SK-N-SH (cell line): ENCODE data around the gene MYO15A. TPM values are rescaled to one million over a fixed set of nuclear protein-coding genes. Genes with fewer than 3 reads are reported as not detected.

Experiments
- CTCF ChIA-PET: fragments of 300-600, 350-600 bp; formaldehyde crosslinking; extraction: SDS; loops from one replicate; lab custom pipeline; 2021; lab: Yijun Ruan, JAX
- POLR2A ChIA-PET: fragments of 350-600 bp; sonication (Branson Sonifier 250); formaldehyde crosslinking; extraction: SDS; loops from one replicate; lab custom pipeline; 2020; ENCODE audit warnings: antibody characterized with exemption, inconsistent platforms; lab: Yijun Ruan, JAX
- DNase-seq: peaks from one replicate; pipeline ENCODE4 v3.0.0; 2012
- H2AFZ ChIP-seq: fragments of 200-600 bp; sonication (generic); 2 replicates; pipeline ENCODE4 v1.8.1; 2016; ENCODE audit warnings: antibody characterized with exemption, mild to moderate bottlenecking, low read depth
- H3F3A ChIP-seq: fragments of 200-600 bp; sonication (generic); replicated peaks from 2 replicates; pipeline ENCODE3; 2016; ENCODE audit warnings: antibody characterized with exemption, mild to moderate bottlenecking; ENCODE audit not compliant: insufficient read depth
- H3K27ac ChIP-seq, 2 experiments: fragments of 200-500 bp in 1 of 2; fragments of 200-600 bp in 1 of 2; sonication (Bioruptor generic) in 1 of 2; sonication (generic), shearing (Covaris generic) in 1 of 2; 2 replicates each; pipeline versions ENCODE4 v1.5.1 to v1.6.1; 2014 to 2016; ENCODE audit warnings: low read depth in 2 of 2, inconsistent platforms in 1 of 2, low read length in 1 of 2, mild to moderate bottlenecking in 1 of 2, mixed read lengths in 1 of 2
- H3K27me3 ChIP-seq: fragments of 200-600 bp; sonication (generic), shearing (Covaris generic); 2 replicates; pipeline ENCODE4 v1.6.1; 2016; ENCODE audit warnings: mixed run types; ENCODE audit not compliant: insufficient read depth
- H3K36me3 ChIP-seq, 2 experiments: fragments of 200-500 bp in 1 of 2; fragments of 200-600 bp in 1 of 2; sonication (Bioruptor generic) in 1 of 2; sonication (generic) in 1 of 2; replicated peaks in 1 of 2; 2 replicates each; pipeline versions ENCODE3 to v1.5.1; 2014 to 2016; ENCODE audit warnings: low read length in 1 of 2, mild to moderate bottlenecking in 1 of 2; ENCODE audit not compliant: insufficient read depth in 2 of 2, control insufficient read depth in 1 of 2
- H3K4me1 ChIP-seq, 2 experiments: fragments of 200-500 bp in 1 of 2; fragments of 200-600 bp in 1 of 2; sonication (Bioruptor generic) in 1 of 2; sonication (generic), shearing (Covaris generic) in 1 of 2; 2 replicates each; pipeline versions ENCODE4 v1.5.1 to v1.6.1; 2014 to 2016; ENCODE audit warnings: low read depth in 1 of 2, low read length in 1 of 2, mixed run types in 1 of 2; ENCODE audit not compliant: insufficient read depth in 2 of 2, control insufficient read depth in 1 of 2
- H3K4me2 ChIP-seq: fragments of 200-600 bp; sonication (generic), shearing (Covaris generic); 2 replicates; pipeline ENCODE4 v1.6.1; 2017; ENCODE audit warnings: mixed run types
- H3K4me3 ChIP-seq, 2 experiments: fragments of 200-500 bp in 1 of 2; fragments of 200-600 bp in 1 of 2; sonication (Bioruptor generic) in 1 of 2; sonication (generic), shearing (Covaris generic) in 1 of 2; 2 replicates each; pipeline versions ENCODE4 v1.5.1 to v1.8.1; 2014 to 2016; ENCODE audit warnings: low read depth in 2 of 2, inconsistent platforms in 1 of 2, low read length in 1 of 2, mild to moderate bottlenecking in 1 of 2, mixed read lengths in 1 of 2, moderate library complexity in 1 of 2
- H3K79me2 ChIP-seq: fragments of 200-600 bp; sonication (generic); 2 replicates; pipeline ENCODE4 v1.8.1; 2017; ENCODE audit warnings: mild to moderate bottlenecking; ENCODE audit not compliant: insufficient read depth
- H3K9ac ChIP-seq: fragments of 200-600 bp; sonication (generic); 2 replicates; pipeline ENCODE4 v1.6.1; 2017; ENCODE audit warnings: mixed run types
- H3K9me2 ChIP-seq: fragments of 200-600 bp; sonication (generic); 2 replicates; pipeline ENCODE4 v1.6.1; 2017; ENCODE audit warnings: mixed run types
- H3K9me3 ChIP-seq: fragments of 200-600 bp; sonication (generic); 2 replicates; pipeline ENCODE4 v1.6.1; 2017; ENCODE audit warnings: mixed run types, mild to moderate bottlenecking, moderate library complexity
- H4K20me1 ChIP-seq: fragments of 200-600 bp; sonication (generic); 2 replicates; pipeline ENCODE4 v1.6.1; 2017; ENCODE audit warnings: mild to moderate bottlenecking, mixed run types; ENCODE audit not compliant: insufficient read depth
- CTCF ChIP-seq: fragments of 200-600 bp; sonication (generic); IDR thresholded peaks from 2 replicates; pipeline ENCODE4 v1.6.1; 2017; ENCODE audit warnings: antibody characterized with exemption, mild to moderate bottlenecking, moderate library complexity
- ELF1 ChIP-seq: IDR thresholded peaks from 2 replicates; pipeline ENCODE4 v1.4.0; 2012
- EP300 ChIP-seq, 2 experiments: IDR thresholded peaks; 2 replicates each; pipeline versions ENCODE4 v1.4.0 to v1.6.1; 2012; ENCODE audit warnings: borderline replicate concordance in 1 of 2, low read depth in 1 of 2, low read length in 1 of 2
- EZH2phosphoT487 ChIP-seq: fragments of 200-600 bp; sonication (generic); IDR thresholded peaks from 2 replicates; pipeline ENCODE4 v1.6.1; 2017; ENCODE audit warnings: low read depth, mixed run types, mild to moderate bottlenecking, antibody characterized with exemption, moderate library complexity, borderline replicate concordance
- FOSL2 ChIP-seq: IDR thresholded peaks from 2 replicates; pipeline ENCODE4 v1.4.0; 2012; ENCODE audit warnings: low read depth, mild to moderate bottlenecking, moderate library complexity, borderline replicate concordance
- GATA2 ChIP-seq: sonication (generic); formaldehyde crosslinking; IDR thresholded peaks from 2 replicates; pipeline ENCODE4 v1.5.0; 2020; ENCODE audit warnings: mild to moderate bottlenecking, missing genetic modification reagents
- IRF3 ChIP-seq: fragments of 150-350 bp; IDR thresholded peaks from 2 replicates; pipeline ENCODE4 v1.6.1; 2016; ENCODE audit warnings: mild to moderate bottlenecking, low read depth, low read length
- JUND ChIP-seq: IDR thresholded peaks from 2 replicates; pipeline ENCODE4 v1.4.0; 2012
- MEF2A ChIP-seq: IDR thresholded peaks from 2 replicates; pipeline ENCODE4 v1.4.0; 2012; ENCODE audit warnings: low read depth, borderline replicate concordance
- NFIC ChIP-seq: IDR thresholded peaks from 2 replicates; pipeline ENCODE4 v1.4.0; 2012; ENCODE audit warnings: borderline replicate concordance
- NRF1 ChIP-seq: IDR thresholded peaks from 2 replicates; pipeline ENCODE4 v1.6.1; 2012; ENCODE audit warnings: low read depth, mild to moderate bottlenecking, low read length
- POLR2AphosphoS5 ChIP-seq: IDR thresholded peaks from 2 replicates; pipeline ENCODE4 v1.6.1; 2012; ENCODE audit warnings: low read depth, low read length
- RCOR1 ChIP-seq: fragments of 150-350 bp; IDR thresholded peaks from 2 replicates; pipeline ENCODE4 v1.6.1; 2017; ENCODE audit warnings: antibody characterized with exemption, low read length
- RXRA ChIP-seq: IDR thresholded peaks from 2 replicates; pipeline ENCODE4 v1.4.0; 2012; ENCODE audit warnings: low read depth, mild to moderate bottlenecking, borderline replicate concordance
- SIN3A ChIP-seq: IDR thresholded peaks from 2 replicates; pipeline ENCODE4 v1.6.1; 2012; ENCODE audit warnings: low read depth, mild to moderate bottlenecking, low read length, moderate library complexity, borderline replicate concordance
- TEAD4 ChIP-seq: IDR thresholded peaks from 2 replicates; pipeline ENCODE4 v1.4.0; 2012; ENCODE audit warnings: mild to moderate bottlenecking, borderline replicate concordance; ENCODE audit not compliant: insufficient read depth
- YY1 ChIP-seq: IDR thresholded peaks from 2 replicates; pipeline ENCODE4 v1.4.0; 2012; ENCODE audit warnings: low read depth, mild to moderate bottlenecking
- WGBS: methylation state at CpG from one replicate; pipeline ENCODE4 v1.1.6; 2017; ENCODE audit warnings: low lambda C conversion rate; 5-methylcytosine and 5-hydroxymethylcytosine counted together
- polyA plus RNA-seq, 3 experiments: library from polyadenylated mRNA; depleted of rRNA; stranded (reverse); fragments of >200 nt; gene quantifications; 2 replicates each; pipeline ENCODE4 v1.2.3, GENCODE V29; 2012
- TF ChIP-seq, protein P1 (sequence below): IDR thresholded peaks from 2 replicates; pipeline ENCODE4 v1.6.1; 2012; ENCODE audit warnings: mild to moderate bottlenecking, low read depth, low read length, moderate library complexity

The MYO15A gene
- polyA plus RNA-seq, 1 of the 3 experiments (the other 2 are of a cell fraction), result 0.43 TPM

- Histone ChIP-seq H4K20me1 (no peaks in the 10 kb centered on the region), H3K27ac (no peak overlapping the region), H3K9me2 (no peaks in the 10 kb centered on the region), H3K4me3 (no peak overlapping the region), H2AFZ (0 out of 2 replicates have a peak overlapping the region, but pooled peaks have one; percentile 22), H3K27me3 (no peaks in the 10 kb centered on the region), H3K4me2 (0 out of 2 replicates have a peak overlapping the region, but pooled peaks have one; percentile 12), H3K36me3 (no peaks in the 10 kb centered on the region), H3K79me2 (no peaks in the 10 kb centered on the region), H3K4me1 (peaks cover 4 to 5% of the 10 kb centered on the region in 2 experiments; a peak in 1 of 4 replicates), H3F3A (no peaks in the 10 kb centered on the region), H3K9me3 (no peaks in the 10 kb centered on the region), H3K9ac (no peak overlapping the region)
- TF ChIP-seq MEF2A, result no peak
- TF ChIP-seq NRF1, result no peak
- no peak for TF ChIP-seq IRF3
- TF ChIP-seq JUND, result no peak
- no peak for TF ChIP-seq EP300 (IDR thresholded peaks at IDR 0.05; ENCODE audit: borderline replicate concordance in 1 of 2, low read depth in 1 of 2, low read length in 1 of 2)
- TF ChIP-seq, protein P1, sequence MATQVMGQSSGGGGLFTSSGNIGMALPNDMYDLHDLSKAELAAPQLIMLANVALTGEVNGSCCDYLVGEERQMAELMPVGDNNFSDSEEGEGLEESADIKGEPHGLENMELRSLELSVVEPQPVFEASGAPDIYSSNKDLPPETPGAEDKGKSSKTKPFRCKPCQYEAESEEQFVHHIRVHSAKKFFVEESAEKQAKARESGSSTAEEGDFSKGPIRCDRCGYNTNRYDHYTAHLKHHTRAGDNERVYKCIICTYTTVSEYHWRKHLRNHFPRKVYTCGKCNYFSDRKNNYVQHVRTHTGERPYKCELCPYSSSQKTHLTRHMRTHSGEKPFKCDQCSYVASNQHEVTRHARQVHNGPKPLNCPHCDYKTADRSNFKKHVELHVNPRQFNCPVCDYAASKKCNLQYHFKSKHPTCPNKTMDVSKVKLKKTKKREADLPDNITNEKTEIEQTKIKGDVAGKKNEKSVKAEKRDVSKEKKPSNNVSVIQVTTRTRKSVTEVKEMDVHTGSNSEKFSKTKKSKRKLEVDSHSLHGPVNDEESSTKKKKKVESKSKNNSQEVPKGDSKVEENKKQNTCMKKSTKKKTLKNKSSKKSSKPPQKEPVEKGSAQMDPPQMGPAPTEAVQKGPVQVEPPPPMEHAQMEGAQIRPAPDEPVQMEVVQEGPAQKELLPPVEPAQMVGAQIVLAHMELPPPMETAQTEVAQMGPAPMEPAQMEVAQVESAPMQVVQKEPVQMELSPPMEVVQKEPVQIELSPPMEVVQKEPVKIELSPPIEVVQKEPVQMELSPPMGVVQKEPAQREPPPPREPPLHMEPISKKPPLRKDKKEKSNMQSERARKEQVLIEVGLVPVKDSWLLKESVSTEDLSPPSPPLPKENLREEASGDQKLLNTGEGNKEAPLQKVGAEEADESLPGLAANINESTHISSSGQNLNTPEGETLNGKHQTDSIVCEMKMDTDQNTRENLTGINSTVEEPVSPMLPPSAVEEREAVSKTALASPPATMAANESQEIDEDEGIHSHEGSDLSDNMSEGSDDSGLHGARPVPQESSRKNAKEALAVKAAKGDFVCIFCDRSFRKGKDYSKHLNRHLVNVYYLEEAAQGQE, result no peak
- TF ChIP-seq RXRA, result no peak
- no peak for TF ChIP-seq YY1
- no peak for TF ChIP-seq EZH2phosphoT487
- CTCF ChIA-PET, result interaction anchor here (1.4 to 1.8 kb wide), 2 partner anchors 9 to 19 kb away, joined by 3 to 4 read pairs; no protein-coding TSS in a partner anchor
- whole genome bisulfite sequencing, result 51% methylated on average over 3 of the region's 3 CpGs
- DNase-seq, result no peak
- POLR2A ChIA-PET, result no interaction called here
Measured at GRCh38 chr17:18159551-18160120, 51.1 kb downstream of the MYO15A start.

GRCh38 chr17:18160128-18160856 is 51.7 kb downstream of the MYO15A start:
- no peaks in the 10 kb centered on the region for H4K20me1 ChIP-seq
- H3K27ac ChIP-seq, result no peak overlapping the region
- H3F3A ChIP-seq, result no peaks in the 10 kb centered on the region
- H3K4me1 ChIP-seq, result peaks cover 4 to 5% of the 10 kb centered on the region in 2 experiments; a peak in 1 of 4 replicates
- no peaks in the 10 kb centered on the region for H3K9me3 ChIP-seq
- H3K36me3 ChIP-seq, result no peaks in the 10 kb centered on the region
- H3K9me2 ChIP-seq, result no peaks in the 10 kb centered on the region
- 0 out of 2 replicates have a peak overlapping the region, but pooled peaks have one; percentile 22 for H2AFZ ChIP-seq
- 56% methylated on average over 3 of the region's 5 CpGs for WGBS
- H3K4me2 ChIP-seq, result 0 out of 2 replicates have a peak overlapping the region, but pooled peaks have one; percentile 12
- H3K4me3 ChIP-seq, result no peak overlapping the region
- no peaks in the 10 kb centered on the region for H3K79me2 ChIP-seq
- POLR2A ChIA-PET, result no interaction called here
- CTCF ChIA-PET, result interaction anchor here (0.8 to 1.8 kb wide), 3 partner anchors 9 to 19 kb away, joined by 3 to 4 read pairs (median 3); no protein-coding TSS in a partner anchor
- H3K27me3 ChIP-seq, result no peaks in the 10 kb centered on the region
- no peak overlapping the region for H3K9ac ChIP-seq
- no peak for DNase-seq
- TF ChIP-seq RCOR1 (no peak), SIN3A (no peak), NFIC (no peak), ELF1 (no peak), GATA2 (CRISPR knock-in tag) (no peak), POLR2AphosphoS5 (no peak), TEAD4 (no peak), YY1 (no peak), NRF1 (no peak), EP300 (IDR thresholded peaks at IDR 0.05; ENCODE audit: borderline replicate concordance in 1 of 2, low read depth in 1 of 2, low read length in 1 of 2) (no peak), CTCF (no peak), FOSL2 (no peak)
